Karpas-422 (cell line): ENCODE data around the gene PLOD3. TPM values are rescaled to one million over a fixed set of nuclear protein-coding genes. Genes with fewer than 3 reads are reported as not detected.

Experiments used
- DNase-seq: peaks from one replicate; pipeline ENCODE4 v3.0.0-alpha.2; 2015
- H2AFZ ChIP-seq: fragments of 200-600 bp; sonication (generic); 2 replicates; pipeline ENCODE4 v1.6.1; 2014; ENCODE audit warnings: antibody characterized with exemption, low read length, mixed read lengths
- H3K27ac ChIP-seq: fragments of 200-600 bp; sonication (generic); 2 replicates; pipeline ENCODE4 v1.5.1; 2014; ENCODE audit warnings: mild to moderate bottlenecking, low read length, moderate library complexity
- H3K27me3 ChIP-seq: fragments of 200-600 bp; sonication (generic); 2 replicates; pipeline ENCODE4 v1.6.1; 2014; ENCODE audit warnings: low read length, mixed read lengths
- H3K36me3 ChIP-seq: fragments of 200-600 bp; sonication (generic); 2 replicates; pipeline ENCODE4 v1.6.1; 2014; ENCODE audit warnings: low read length, mixed read lengths; ENCODE audit not compliant: insufficient read depth
- H3K4me1 ChIP-seq: fragments of 200-600 bp; sonication (generic); 2 replicates; pipeline ENCODE4 v1.6.1; 2014; ENCODE audit warnings: mild to moderate bottlenecking, low read length, mixed read lengths
- H3K4me2 ChIP-seq: fragments of 200-600 bp; sonication (generic); 2 replicates; pipeline ENCODE4 v1.6.1; 2014; ENCODE audit warnings: low read length, low read depth, mild to moderate bottlenecking; ENCODE audit not compliant: poor library complexity, severe bottlenecking
- H3K4me3 ChIP-seq: fragments of 200-600 bp; sonication (generic); 2 replicates; pipeline ENCODE4 v1.5.1; 2014; ENCODE audit warnings: mild to moderate bottlenecking, antibody characterized with exemption, low read length, mixed read lengths
- H3K79me2 ChIP-seq: fragments of 200-600 bp; sonication (generic); 2 replicates; pipeline ENCODE4 v1.6.1; 2014; ENCODE audit warnings: mild to moderate bottlenecking, low read length, mixed read lengths
- H3K9ac ChIP-seq: fragments of 200-600 bp; sonication (generic); 2 replicates; pipeline ENCODE4 v1.6.0; 2014; ENCODE audit warnings: low read length
- H3K9me2 ChIP-seq: fragments of 200-600 bp; sonication (generic), shearing (Covaris generic); replicated peaks from 2 replicates; pipeline ENCODE4 v1.6.0; 2014; ENCODE audit warnings: mild to moderate bottlenecking, low read length, moderate library complexity; ENCODE audit not compliant: insufficient read depth
- H3K9me3 ChIP-seq: fragments of 300-700, 200-600 bp; sonication (generic); 2 replicates; pipeline ENCODE4 v1.6.1; 2014; ENCODE audit warnings: low read length, mixed read lengths
- H4K20me1 ChIP-seq: fragments of 200-600 bp; sonication (generic); 2 replicates; pipeline ENCODE4 v1.6.1; 2014; ENCODE audit warnings: mild to moderate bottlenecking, antibody characterized with exemption, low read length, low read depth; ENCODE audit not compliant: insufficient read depth
- total RNA-seq: library from RNA; depleted of rRNA; stranded (reverse); fragments of >200 nt; shearing (Covaris generic); gene quantifications from 2 replicates; pipeline ENCODE4 v1.2.3, GENCODE V29; 2014; ENCODE audit warnings: low replicate concordance

The PLOD3 gene
- total RNA-seq, 1 experiment from 2014 or later, result 11.1 TPM

DNA sequence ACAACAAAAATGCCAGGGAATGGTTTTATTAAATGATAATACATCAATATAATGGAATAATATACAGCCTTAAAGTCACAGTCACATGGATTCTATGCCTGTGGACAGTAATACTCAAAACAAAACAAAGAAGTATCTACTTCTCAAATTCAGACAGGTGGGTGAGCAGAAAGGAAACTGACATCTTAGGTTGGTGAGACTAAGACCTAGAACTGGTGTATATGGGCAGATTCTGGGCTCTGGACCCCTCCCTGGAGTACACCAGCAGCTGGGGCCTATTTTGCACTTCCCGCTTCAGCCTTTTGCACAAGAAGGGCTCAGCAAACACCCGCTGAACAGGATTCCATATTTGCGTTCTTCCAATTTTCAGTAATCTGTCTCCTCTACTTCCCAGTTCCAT lies 32.9 kb upstream of the PLOD3 start:
- H3K9ac ChIP-seq, result peak overlapping the region; percentile 28

DNA sequence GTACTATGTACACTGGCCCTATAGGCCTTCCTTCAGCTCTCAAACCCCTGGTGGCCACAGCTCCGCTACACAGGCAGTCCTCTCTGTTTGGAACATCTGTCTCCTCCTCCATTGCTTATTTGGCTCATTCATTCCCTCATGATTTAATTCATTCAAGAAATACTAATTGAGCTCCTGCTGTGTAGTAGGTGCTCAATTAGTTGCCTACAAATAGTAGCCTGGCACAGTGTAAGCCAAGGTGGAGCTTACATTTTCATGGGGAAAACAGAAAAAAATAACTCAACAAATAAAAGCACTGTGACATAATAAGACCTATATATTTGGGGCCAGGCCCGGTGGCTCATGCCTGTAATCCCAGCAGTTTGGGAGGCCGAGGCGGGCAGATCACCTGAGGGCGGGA lies 30.9 kb upstream of the PLOD3 start:
- no peak overlapping the region for H3K4me3 ChIP-seq
- peaks cover 11% of the 10 kb centered on the region for H3K36me3 ChIP-seq
- H3K9ac ChIP-seq, result no peak overlapping the region
- H3K27me3 ChIP-seq, result no peaks in the 10 kb centered on the region
- H3K4me2 ChIP-seq, result no peak overlapping the region
- peaks cover 14% of the 10 kb centered on the region for H4K20me1 ChIP-seq
- H3K9me2 ChIP-seq, result no peaks in the 10 kb centered on the region
- peaks cover 70% of the 10 kb centered on the region for H3K79me2 ChIP-seq
- peaks cover 38% of the 10 kb centered on the region for H3K4me1 ChIP-seq
- no peak overlapping the region for H2AFZ ChIP-seq
- no peaks in the 10 kb centered on the region for H3K9me3 ChIP-seq
- no peak for DNase-seq
- no peak overlapping the region for H3K27ac ChIP-seq

More for the DNA sequence above, 32.9 kb upstream of the PLOD3 start:
- Histone ChIP-seq H3K9me2 (no peaks in the 10 kb centered on the region), H3K79me2 (peaks cover 55% of the 10 kb centered on the region), H2AFZ (no peak overlapping the region), H3K4me1 (peaks cover 27% of the 10 kb centered on the region), H3K27ac (no peak overlapping the region), H3K36me3 (peaks cover 11% of the 10 kb centered on the region), H3K9me3 (no peaks in the 10 kb centered on the region), H3K27me3 (no peaks in the 10 kb centered on the region), H3K4me2 (peak overlapping the region; percentile 97), H3K4me3 (peak overlapping the region; percentile 91; the same call in 1 of the 2 replicates), H4K20me1 (peaks cover 5% of the 10 kb centered on the region)
- no peak for DNase-seq

DNA sequence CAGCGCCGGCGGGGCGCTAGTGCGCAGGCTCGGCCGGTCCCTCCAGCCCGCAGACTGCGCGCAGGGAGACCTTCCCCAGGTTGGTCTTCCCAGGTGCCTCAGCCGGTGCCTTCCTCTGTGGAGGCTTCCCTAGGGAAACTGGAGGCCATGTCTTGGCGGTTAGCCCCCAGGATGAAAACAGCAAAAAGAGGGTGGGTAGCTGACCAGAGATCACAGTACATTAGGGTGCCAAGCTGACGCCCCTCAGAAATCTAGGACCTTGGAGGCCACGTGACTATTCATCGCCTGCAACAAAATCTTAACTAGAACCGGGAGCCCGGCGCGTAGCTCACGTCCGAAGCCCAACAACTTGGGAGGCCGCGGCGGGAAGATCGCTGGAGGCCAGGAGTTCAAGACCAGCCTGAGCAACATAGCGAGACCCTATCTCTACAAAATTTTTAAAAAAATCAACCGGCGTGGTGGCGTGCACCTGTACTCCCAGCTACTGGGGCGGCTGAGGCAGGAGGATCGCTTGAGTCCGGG lies 27.8 kb upstream of the PLOD3 start:
- H3K4me2 ChIP-seq, result peak overlapping the region; percentile 99
- peaks cover 9% of the 10 kb centered on the region; the same call in 1 of the 2 replicates for H4K20me1 ChIP-seq
- H3K27me3 ChIP-seq, result no peaks in the 10 kb centered on the region
- no peaks in the 10 kb centered on the region for H3K9me3 ChIP-seq
- H3K4me3 ChIP-seq, result peak overlapping the region; percentile 100
- H3K9me2 ChIP-seq, result no peaks in the 10 kb centered on the region
- no peak overlapping the region for H3K27ac ChIP-seq
- peak overlapping the region; percentile 100 for H3K9ac ChIP-seq
- peaks cover 11% of the 10 kb centered on the region for H3K36me3 ChIP-seq
- H2AFZ ChIP-seq, result 0 out of 2 replicates have a peak overlapping the region, but pooled peaks have one; percentile 77
- peaks cover 23% of the 10 kb centered on the region for H3K4me1 ChIP-seq
- peaks cover 64% of the 10 kb centered on the region for H3K79me2 ChIP-seq
- DNase-seq, result no peak

DNA sequence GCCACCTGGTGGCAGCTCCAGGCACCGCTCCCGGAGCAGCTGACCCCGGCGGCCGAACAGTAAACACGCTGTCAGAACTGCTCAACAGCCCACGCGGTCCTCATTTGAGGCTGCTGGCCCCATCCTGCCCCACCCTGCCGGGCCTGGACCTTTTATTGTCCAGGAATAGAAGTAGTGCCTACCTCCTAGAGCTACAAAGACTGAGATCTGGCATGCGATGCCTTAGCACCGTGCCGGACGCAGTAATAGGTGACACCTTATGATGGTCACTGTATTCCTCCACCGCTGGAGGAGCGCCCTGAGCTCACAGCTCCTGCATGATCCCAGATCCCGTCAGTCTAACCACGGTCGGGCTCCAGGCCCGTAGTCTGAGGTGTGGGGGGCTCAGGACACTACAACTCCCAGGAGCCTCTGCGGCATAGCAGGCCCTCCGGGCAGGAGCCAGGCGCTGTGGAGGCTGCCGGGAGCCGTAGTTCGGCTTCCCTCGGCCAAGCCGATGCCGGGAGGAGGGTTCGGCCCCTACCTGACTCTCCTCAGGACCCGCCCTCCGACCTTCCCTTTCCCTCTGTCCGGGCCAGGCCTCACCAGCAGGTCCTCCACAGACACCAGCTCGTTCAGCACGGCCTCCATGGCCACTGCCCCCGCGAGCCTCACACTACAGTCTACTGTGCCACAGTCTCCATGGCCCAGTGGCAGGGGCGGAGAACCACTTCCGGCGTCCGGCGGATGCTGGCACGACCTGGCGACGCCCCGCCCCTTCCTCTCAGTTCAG lies 27.2 kb upstream of the PLOD3 start, which contains the start of gene FIS1:
TSS of gene FIS1 (minus strand) at position 707 of the 772 bp plus-strand sequence. CDS start at position 630, 77 bp downstream.
- Histone ChIP-seq H3K9me3 (no peaks in the 10 kb centered on the region), H3K27ac (peak within 1 kb of the TSS; percentile 57; the same call in 1 of the 2 replicates), H4K20me1 (peaks cover 9% of the 10 kb centered on the region; the same call in 1 of the 2 replicates), H3K9ac (peak within 1 kb of the TSS; percentile 100), H3K79me2 (peaks cover 59% of the 10 kb centered on the region), H3K9me2 (no peaks in the 10 kb centered on the region), H3K36me3 (peaks cover 11% of the 10 kb centered on the region; the same call in 1 of the 2 replicates), H3K27me3 (no peaks in the 10 kb centered on the region), H3K4me2 (peak within 1 kb of the TSS; percentile 99), H3K4me3 (peak within 1 kb of the TSS; percentile 100), H2AFZ (peak within 1 kb of the TSS; percentile 77; the same call in 1 of the 2 replicates), H3K4me1 (peaks cover 22% of the 10 kb centered on the region)
- peak; percentile 96 for DNase-seq

DNA sequence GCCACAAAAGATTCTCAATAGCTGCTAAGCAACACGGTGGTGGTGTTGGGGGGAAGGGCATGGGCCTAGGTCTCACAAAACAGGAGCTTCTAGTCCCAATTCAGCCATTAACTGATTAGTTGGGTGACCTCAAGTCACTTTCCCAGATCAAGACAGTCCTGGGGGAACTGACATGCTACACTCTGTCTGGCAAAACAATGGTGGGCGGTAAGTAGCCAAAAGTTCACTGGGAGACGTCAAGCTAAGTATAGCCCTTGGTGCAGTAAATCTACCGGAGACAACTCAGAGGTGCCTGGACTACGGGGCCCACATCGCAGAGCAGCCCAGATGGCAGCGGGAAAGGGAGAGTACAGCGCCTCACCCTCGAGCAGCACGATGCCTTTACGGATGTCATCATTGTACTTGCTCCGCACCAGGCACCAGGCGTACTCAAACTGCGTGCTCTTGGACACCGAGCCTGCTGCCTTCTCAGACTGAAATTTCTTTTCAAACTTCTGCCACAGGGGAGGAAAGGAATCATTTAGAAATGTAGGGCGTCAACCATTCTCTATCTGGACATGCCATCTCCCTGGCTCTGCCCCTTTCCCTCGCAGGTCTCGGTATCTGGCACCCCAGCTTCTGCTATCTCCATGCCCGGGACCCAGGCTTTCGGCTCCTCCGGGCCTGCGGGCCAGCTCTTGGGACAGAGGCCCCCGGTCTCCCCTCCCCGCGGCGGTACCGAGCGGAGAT lies 26.4 kb upstream of the PLOD3 start:
- Histone ChIP-seq H3K27ac (no peak overlapping the region), H3K9ac (peak overlapping the region; percentile 100), H3K27me3 (no peaks in the 10 kb centered on the region), H2AFZ (no peak overlapping the region), H4K20me1 (peaks cover 9% of the 10 kb centered on the region; the same call in 1 of the 2 replicates), H3K36me3 (peaks cover 7% of the 10 kb centered on the region; the same call in 1 of the 2 replicates), H3K9me3 (no peaks in the 10 kb centered on the region), H3K4me2 (peak overlapping the region; percentile 99), H3K9me2 (no peaks in the 10 kb centered on the region), H3K4me3 (peak overlapping the region; percentile 100), H3K4me1 (peaks cover 22% of the 10 kb centered on the region), H3K79me2 (peaks cover 53% of the 10 kb centered on the region)
- no peak for DNase-seq

DNA sequence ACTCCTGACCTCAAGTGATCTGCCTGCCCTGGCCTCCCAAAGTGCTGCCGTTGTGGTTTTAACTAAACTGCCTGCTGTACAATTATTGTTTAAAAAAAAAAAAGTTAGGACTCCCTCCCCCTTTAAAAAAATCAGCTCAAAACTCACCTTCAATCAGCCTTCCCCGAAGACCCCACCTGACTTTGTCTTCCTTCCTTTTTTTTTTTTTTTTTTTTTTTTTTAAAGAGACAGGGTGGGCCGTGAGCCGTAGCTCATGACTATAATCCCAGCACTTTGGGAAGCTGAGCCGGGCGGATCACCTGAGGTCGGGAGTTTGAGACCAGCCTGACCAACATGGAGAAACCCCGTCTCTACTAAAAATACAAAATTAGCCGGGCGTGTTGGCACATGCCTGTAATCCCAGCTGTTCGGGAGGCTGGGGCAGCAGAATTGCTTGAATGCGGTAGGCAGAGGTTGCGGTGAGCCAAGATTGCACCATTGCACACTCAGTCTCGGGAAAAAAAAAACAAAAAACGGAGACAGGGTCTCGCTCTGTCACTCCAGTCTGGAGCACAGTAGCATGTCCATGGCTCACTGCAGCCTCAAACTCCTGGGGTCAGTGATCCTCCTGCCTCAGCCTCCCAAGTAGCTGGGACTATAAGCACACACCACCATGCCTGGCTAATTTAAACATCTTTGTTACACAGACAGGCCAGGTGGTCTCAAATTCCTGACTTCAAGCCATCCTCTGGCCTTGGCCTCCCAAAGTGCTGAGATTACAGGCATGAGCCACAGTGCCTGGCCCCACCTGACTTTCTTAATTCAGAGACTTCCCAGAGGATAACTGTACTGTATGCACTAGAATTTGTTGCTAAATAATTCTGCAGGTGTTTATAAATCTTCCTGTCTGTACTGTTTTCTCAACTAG lies 24.3 kb upstream of the PLOD3 start:
- H3K4me3 ChIP-seq, result no peak overlapping the region
- H3K9me2 ChIP-seq, result no peaks in the 10 kb centered on the region
- peaks cover 22% of the 10 kb centered on the region for H3K4me1 ChIP-seq
- no peaks in the 10 kb centered on the region for H3K27me3 ChIP-seq
- H4K20me1 ChIP-seq, result peaks cover 9% of the 10 kb centered on the region; the same call in 1 of the 2 replicates
- DNase-seq, result no peak
- no peak overlapping the region for H2AFZ ChIP-seq
- no peaks in the 10 kb centered on the region for H3K9me3 ChIP-seq
- no peaks in the 10 kb centered on the region for H3K36me3 ChIP-seq
- H3K79me2 ChIP-seq, result peaks cover 41% of the 10 kb centered on the region
- no peak overlapping the region for H3K4me2 ChIP-seq
- H3K9ac ChIP-seq, result no peak overlapping the region
- no peak overlapping the region for H3K27ac ChIP-seq

DNA sequence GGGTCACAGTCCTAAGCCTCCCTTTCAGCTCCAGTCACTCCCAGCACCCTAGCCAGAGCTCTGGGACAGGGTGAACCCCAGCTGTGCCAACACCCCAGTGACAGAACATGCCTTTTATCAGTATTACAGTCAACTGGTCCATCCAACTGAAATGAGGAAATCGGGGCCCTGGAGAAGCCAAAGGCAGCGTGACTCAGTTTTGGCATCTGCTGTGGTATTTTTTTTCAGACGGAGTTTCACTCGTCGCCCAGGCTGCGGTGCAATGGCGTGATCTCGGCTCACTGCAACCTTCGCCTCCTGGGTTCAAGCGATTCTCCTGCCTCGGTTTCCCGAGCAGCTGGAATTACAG lies 23.6 kb upstream of the PLOD3 start:
- Histone ChIP-seq H3K9ac (no peak overlapping the region), H2AFZ (no peak overlapping the region), H3K9me2 (no peaks in the 10 kb centered on the region), H3K79me2 (peaks cover 35% of the 10 kb centered on the region), H3K36me3 (no peaks in the 10 kb centered on the region), H3K4me1 (peaks cover 21% of the 10 kb centered on the region), H3K9me3 (no peaks in the 10 kb centered on the region), H4K20me1 (peaks cover 9% of the 10 kb centered on the region; the same call in 1 of the 2 replicates), H3K27me3 (no peaks in the 10 kb centered on the region), H3K27ac (no peak overlapping the region), H3K4me3 (no peak overlapping the region), H3K4me2 (no peak overlapping the region)
- DNase-seq, result no peak
